Kidney tubule cell (primary cell): ENCODE results near the gene SEMA7A.

Experiments
- DNase-seq: peaks from one replicate; pipeline ENCODE4 v3.0.0-alpha.2; 2018; ENCODE audit warnings: low spot score

SEMA7A gene

GRCh38 chr15:74451861-74452835, 18.4 kb upstream of the SEMA7A start:
- no peak for DNase-seq

- no peak for DNase-seq
These were observed 17.6 kb upstream of the SEMA7A start for GRCh38 chr15:74451322-74451721.

GRCh38 chr15:74449643-74450205, 16.0 kb upstream of the SEMA7A start:
- DNase-seq, result no peak

- DNase-seq, result no peak
These were observed 15.3 kb upstream of the SEMA7A start for GRCh38 chr15:74449095-74449494.

GRCh38 chr15:74445816-74446763, 12.3 kb upstream of the SEMA7A start:
- DNase-seq, result no peak

- DNase-seq, result no peak
These were observed 10.6 kb upstream of the SEMA7A start for GRCh38 chr15:74444106-74445062.

GRCh38 chr15:74443100-74443909, 9.5 kb upstream of the SEMA7A start:
- no peak for DNase-seq

- no peak for DNase-seq
These were observed 8.8 kb upstream of the SEMA7A start for GRCh38 chr15:74442604-74443003.

GRCh38 chr15:74442063-74442462, 8.3 kb upstream of the SEMA7A start:
- no peak for DNase-seq

GRCh38 chr15:74441248-74441941, 7.6 kb upstream of the SEMA7A start:
- no peak for DNase-seq

- peak; percentile 83 for DNase-seq
These were observed 5.1 kb upstream of the SEMA7A start for GRCh38 chr15:74438721-74439316.

- DNase-seq, result no peak
These were observed 4.4 kb upstream of the SEMA7A start for GRCh38 chr15:74438206-74438605.

- no peak for DNase-seq
These were observed 742 bp upstream of the SEMA7A start for GRCh38 chr15:74434263-74435136.

GRCh38 chr15:74432968-74433591, 678 bp downstream of the SEMA7A start:
- no peak for DNase-seq

GRCh38 chr15:74432271-74432967, 1.3 kb downstream of the SEMA7A start:
- no peak for DNase-seq

- DNase-seq, result no peak
These were observed 2.1 kb downstream of the SEMA7A start for GRCh38 chr15:74431645-74432044.

- no peak for DNase-seq
These were observed 2.6 kb downstream of the SEMA7A start for GRCh38 chr15:74431116-74431515.
